G401.6 (cell line): ENCODE data around the gene CACNA1F.

ENCODE experiments used
- FAIRE-seq: peaks from 2 replicates; lab custom pipeline; 2012; peaks lifted over from hg19 to GRCh38; lab: Jason Lieb, UNC

CACNA1F gene

DNA sequence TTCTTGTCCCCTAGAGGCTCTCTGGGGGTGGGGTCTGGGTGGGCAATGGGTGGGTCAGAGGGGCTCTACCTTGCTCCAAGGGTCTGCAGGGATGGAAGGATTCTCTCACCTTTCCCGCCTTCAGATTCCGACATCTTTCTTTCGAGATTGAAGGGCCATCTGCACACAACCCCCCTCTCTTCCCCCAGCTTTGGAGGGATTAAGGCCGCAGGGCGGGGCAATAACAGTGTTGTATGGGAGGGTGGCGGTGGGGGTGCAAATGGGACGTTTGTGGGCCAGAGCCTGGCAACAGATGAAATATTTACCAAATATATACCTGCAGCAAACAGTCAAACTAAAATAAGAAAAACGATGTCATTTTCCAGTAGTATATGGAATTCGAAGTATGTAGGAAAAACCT is at the start of gene CACNA1F:
Gene CACNA1F, minus strand, starts transcription at position 165 of the 400 bp plus-strand sequence. Its CDS starts 31 bp downstream, at position 134.
- FAIRE-seq: no peak

DNA sequence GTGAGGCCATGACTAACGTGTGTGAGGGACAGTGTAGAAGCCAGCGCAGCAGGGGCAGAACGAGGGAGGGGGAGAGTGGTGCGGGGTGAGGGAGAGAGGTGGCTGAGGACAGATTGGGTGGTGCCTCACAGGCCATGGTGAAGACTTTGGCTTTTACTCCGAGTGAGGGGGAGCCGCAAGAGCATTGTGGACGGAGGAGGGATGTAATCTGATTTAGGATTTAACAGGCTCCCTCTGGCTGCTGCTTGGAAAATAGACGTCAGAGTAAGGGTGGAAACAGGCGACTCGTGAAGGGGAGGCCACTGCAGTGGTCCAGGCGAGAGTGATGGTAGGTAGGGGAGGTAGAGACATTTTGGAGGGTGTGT is 49.5 kb upstream of the CACNA1F start:
- FAIRE-seq: peak; percentile 46

DNA sequence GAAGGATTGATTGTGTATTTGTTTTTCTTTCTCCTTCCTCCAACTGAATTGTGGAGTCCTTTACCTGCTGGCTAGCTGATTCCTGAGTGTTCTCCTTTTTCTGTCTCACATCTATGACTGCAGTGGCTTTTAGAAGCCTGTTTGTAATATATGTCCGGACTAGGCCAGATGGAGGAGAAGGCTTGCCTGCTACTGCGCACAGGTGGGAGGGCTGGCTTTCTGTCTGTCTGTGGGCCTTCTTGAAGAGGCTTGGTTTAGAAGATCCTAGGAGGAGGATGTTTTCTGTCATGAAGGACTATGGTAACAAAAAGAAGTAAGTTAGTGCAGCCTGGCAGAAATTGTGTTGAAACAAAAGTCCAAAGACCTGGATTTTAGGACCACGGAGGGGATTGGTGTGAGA is 44.9 kb upstream of the CACNA1F start:
- FAIRE-seq: no peak

DNA sequence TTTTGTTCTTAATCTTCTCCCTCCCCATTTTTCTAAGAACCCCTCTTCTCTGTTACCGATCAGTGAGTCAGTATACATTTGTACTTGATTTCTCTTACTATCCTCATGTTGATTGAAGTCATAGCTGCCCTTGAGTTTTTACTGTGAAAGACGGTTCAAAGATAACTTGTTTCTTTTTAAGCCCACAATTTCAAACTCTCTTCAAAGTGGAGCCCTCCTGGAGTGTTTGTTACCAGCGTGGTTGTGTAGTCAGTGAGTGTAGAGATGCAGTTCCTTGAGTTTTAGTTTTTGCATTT is 44.3 kb upstream of the CACNA1F start:
- no peak for FAIRE-seq

DNA sequence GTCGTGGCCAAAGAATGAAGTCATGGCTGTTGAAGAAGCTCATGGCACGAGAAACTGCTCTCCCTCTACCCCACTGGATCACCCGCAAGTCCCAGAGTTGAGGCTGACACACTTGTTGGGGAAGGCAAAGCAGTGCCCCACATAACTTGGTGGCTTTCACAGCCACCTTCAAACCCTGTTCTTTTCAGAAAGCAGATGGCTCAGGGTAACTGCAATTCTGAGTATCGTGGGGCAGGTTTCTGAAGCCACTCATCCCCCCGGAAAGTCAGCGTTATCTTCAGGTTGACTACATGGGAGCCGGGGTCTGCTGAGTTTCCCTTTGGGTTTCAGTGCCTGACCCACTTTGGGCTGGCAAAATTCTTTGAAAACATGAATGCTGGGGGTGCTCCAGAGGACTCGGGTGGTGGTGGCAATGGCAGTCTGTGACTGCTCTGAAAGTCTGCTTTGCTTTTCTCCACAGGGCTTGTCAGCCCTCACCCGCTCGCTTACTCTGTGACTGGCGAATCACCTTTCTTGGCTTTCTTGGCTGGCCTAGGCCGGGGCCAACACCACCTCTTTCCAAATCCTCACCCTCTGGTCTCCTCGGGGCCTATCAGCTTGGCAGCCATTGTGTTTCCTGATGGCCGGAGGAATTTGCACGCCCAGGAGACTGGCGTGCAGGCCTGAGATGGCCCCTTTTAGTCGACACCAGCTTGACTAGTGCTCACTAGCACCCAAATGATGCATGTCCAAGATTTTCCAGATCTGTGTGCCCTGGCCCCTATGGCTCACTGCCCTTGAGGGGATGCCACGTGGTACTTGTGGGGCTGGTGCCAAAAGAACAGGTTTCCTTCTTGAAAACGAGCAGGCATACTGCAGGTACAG is 43.8 kb upstream of the CACNA1F start:
- FAIRE-seq: no peak

DNA sequence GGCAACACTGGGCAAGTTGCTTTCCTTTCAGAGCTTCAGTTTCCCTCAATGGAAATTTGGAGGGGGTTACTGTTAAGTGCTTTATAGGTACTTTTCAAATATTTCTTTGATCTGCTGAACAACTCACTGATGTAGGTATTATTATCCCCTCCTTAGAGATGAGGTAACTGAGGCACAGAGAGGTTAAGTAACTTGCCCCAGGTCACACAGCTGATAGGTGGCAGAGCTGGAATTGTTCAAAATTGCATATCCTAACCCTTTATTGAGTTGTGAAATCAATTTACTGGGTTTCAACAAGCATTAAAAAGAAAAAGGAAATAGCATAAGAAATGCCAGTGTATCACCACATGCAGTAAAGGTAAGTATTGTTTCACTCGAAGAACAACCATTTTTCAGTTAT is 43.1 kb upstream of the CACNA1F start:
- FAIRE-seq: no peak

DNA sequence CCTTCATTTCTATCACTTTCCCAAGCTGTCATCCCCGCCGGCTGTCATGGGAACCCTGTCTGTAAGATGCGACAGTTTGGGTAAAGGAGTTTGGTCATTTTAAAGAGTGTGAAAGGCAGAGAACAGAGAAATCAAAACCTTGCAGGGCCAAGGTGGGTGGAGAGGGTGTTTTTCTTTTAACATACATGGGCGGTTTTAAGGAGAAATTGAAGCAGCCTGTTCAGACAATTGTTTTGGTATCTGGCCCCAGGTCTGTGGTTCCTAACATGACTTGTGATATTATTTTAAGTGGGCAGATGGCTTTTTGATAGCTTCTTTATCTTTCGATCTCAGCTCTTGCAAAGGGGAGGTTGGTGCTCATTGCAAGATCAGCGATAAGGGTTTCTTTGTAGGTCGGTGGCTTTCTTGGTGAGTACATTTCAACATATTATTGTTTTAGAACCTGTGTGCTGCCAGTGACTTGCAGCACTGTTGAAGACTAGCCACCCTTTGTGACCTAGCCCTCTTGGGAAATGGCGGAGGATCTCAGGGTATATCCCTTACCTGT is 40.1 kb upstream of the CACNA1F start:
- FAIRE-seq: no peak

GRCh38 chrX:49272421-49272820 is 39.3 kb upstream of the CACNA1F start:
- FAIRE-seq: no peak

- no peak for FAIRE-seq
Observed at GRCh38 chrX:49271341-49271740, 38.2 kb upstream of the CACNA1F start.

DNA sequence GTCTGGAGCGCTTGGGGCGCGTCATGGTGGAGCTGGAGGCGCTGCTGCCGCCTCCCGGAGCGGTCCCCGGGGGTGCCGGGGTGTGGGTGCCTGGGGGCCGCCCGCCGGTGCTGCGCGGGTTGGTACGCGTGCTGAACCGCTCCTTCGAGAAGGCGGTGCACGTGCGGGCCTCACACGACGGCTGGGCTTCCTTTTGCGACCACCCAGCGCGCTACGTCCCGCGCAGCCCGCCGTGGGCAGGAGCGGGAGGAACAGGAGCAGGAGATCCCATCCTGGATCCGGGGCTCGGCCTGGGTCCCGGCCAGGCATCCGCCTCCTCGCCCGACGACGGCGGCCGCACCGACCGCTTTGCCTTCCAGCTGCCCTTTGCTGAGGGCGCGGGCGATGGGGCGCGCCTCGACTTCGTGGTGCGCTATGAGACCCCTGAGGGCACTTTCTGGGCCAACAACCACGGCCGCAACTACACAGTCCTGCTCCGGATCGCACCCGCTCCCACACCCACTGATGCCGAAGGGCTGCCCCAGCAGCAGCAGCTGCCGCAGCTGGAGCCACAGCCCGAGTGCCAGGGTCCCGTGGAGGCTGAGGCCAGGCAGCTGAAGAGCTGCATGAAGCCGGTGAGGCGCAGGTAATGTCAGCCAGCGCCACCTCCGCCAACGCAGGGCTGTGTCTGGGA is 37.2 kb upstream of the CACNA1F start:
- no peak for FAIRE-seq

DNA sequence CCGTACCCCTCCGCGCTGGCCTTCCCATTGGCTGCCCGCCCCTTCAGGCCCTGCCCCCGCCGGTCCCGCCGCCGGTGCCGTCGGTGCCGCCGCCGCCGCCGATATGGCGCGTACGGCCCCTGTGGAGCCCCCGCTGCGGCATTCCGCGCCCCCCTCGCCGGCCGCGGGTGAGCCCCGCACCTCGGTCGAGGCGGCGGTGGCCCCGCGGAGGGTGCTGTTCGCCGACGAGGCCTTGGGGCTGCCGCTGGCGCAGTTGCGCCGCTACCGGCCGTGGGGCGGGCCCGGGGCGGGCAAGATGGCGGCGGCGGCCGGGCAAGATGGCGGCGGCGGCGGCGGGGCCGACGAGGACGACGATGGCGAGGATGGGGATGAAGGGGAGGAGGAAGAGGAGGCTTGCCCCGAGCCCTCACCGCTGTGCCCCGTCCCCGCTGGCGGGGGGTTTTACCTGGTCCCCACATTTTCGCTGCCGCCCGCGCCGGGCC is 36.7 kb upstream of the CACNA1F start, which contains the start of gene PPP1R3F:
Gene PPP1R3F, plus strand, starts transcription at position 27 of the 482 bp plus-strand sequence. Its CDS starts 77 bp downstream, at position 104.
- no peak for FAIRE-seq

GRCh38 chrX:49269010-49269766 is 36.0 kb upstream of the CACNA1F start:
- FAIRE-seq: peak; percentile 99

DNA sequence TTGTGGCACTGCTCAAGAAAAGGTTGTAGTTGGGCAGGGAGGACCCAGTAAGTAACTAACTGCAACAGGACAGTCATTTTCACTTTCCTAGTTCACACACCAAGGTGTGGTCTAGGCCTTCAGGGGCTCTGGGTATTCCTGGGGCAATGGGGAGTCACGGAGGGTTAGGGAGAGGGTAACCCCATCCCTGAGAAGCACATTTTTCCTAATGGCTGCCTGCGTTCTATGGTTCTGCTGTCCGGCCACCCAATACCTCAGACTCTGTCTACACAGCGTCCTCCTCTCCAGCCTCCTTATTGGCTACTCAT is 35.5 kb upstream of the CACNA1F start:
- no peak for FAIRE-seq

- FAIRE-seq: no peak
Observed at GRCh38 chrX:49266523-49267445, 33.6 kb upstream of the CACNA1F start.

GRCh38 chrX:49264460-49264859 is 31.3 kb upstream of the CACNA1F start, which contains the start of gene FOXP3:
Gene FOXP3 (minus strand): TSS chrX:49264710. CDS start chrX:49258505, 6,205 bp downstream.
- no peak for FAIRE-seq

DNA sequence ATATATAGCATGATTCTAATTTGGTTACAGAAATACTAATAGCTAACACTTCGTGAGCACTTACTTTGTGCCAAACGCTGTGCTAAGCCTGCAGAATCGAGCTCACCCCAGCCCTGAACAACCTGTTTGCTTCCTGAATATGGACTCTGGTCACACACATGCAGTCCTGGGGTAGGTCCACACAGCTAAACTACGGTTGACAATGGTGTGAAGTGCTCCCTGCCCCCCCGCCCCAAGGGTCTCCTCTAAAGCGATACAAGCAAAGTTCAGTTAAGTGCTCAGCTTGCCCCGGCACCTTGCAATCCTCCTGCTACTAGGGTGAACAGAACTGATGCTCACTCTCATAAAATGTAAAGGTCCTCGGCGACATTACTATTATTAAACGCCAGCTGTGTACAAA is 30.5 kb upstream of the CACNA1F start:
- FAIRE-seq: no peak

DNA sequence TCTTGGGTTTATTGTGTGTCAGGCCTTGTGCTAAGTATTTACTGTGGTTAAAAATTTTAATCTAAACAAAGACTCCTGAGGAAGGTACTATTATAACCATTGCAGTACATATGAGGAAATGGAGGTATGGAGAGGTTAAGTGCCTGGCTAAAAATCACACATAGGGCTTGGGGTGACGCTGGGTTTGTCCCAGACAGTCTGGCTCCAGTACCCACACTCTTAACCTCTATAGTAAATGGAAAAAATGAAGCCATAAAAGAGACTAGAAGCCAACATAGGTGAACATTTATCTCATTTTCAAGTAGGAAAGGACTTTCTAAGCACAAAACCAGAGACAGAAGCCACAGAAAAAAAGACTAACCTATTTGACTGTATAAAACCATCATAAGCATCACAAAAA is 29.5 kb upstream of the CACNA1F start:
- FAIRE-seq: no peak

GRCh38 chrX:49260221-49260985 is 27.3 kb upstream of the CACNA1F start:
- FAIRE-seq: no peak

GRCh38 chrX:49258749-49259124 is 25.6 kb upstream of the CACNA1F start:
- no peak for FAIRE-seq

DNA sequence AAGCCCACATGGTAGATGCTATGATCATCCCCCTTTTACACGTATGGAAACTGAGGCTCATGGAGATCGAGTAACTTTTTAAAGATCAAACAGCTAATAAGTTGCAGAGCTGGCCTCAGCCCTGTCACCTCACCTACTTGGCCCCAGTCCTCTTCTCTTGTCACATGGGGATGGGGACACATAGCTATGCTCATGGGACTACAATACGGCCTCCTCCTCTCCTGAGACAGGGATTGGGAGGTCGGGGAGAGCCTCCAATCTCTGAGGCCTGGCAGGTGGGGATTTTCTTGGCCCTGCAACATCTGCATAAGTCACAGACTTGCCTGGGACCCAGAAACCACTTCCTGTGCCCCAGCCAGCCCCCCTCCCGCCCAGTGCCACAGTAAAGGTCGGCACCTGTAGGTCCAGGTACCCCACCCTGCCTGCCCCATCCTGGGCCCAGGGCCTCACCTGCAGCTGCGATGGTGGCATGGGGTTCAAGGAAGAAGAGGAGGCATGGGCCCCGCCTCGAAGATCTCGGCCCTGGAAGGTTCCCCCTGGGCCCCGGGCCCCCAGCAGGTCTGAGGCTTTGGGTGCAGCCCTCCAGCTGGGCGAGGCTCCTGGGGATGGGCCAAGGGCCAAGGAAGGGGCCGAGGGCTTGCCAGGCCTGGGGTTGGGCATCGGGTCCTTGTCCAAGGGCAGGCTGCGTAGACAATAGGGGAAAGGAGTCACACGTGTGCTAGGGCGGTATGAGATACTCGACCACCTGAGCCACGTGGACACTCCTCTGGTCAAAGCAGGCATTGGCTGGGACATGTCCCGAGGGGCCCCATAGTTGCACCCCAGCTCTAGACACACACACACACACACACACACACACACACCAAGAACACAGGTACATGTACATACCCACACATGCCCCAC is 25.0 kb upstream of the CACNA1F start:
- FAIRE-seq: no peak
